Measurements from ENCODE around the gene NUDT1.

The NUDT1 gene

DNA sequence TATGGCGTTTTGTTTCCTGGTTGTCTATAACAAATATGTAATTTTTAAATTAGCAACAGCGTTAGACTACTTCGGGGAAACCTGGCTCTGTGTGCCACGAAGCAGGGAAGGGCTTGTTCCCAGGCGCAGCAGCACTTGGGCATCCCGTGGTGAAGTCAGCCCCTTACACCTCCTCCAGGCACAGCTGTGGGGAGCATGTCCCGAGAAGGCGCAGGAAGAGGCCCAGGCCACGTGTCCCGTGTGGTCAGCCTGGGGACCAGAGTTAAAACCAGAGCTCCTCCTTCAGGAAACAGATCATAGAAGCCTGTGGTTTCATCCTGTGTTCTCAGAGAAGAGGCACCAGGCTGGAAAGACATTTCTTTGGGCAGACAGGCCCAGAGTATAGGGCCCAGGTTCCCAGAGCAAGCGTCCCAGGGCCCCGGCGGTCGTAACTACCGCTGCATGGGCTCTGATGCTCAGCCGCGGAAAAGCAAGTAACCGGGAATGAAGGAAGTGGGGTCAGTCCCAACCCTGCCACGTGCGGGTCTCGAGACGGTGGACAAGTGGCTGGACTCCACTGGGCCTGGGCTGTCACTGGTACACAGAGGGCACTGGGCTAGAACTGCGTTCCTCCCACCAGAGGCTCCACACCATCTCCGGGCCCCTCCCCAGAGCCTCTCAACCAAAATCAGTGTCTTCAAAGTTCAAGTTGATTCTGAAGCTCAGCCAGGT lies 7.1 kb downstream of the NUDT1 start:
- peaks cover 16% of the 10 kb centered on the region for H3K4me1 Mint-ChIP-seq
- DNase-seq (ENCODE audit: low spot score in 2 of 2): no peak
- H3K36me3 Mint-ChIP-seq (ENCODE audit: insufficient read depth): peaks cover 8% of the 10 kb centered on the region
- H3K4me3 Mint-ChIP-seq: no peak overlapping the region
- ATAC-seq (replicated peaks; ENCODE audit: extremely low read depth, poor library complexity, severe bottlenecking): no peak
- no peaks in the 10 kb centered on the region for H3K9me3 Mint-ChIP-seq
- H3K27ac Mint-ChIP-seq (ENCODE audit: low read depth): peak overlapping the region; percentile 52
- H3K27me3 Mint-ChIP-seq: no peaks in the 10 kb centered on the region

DNA sequence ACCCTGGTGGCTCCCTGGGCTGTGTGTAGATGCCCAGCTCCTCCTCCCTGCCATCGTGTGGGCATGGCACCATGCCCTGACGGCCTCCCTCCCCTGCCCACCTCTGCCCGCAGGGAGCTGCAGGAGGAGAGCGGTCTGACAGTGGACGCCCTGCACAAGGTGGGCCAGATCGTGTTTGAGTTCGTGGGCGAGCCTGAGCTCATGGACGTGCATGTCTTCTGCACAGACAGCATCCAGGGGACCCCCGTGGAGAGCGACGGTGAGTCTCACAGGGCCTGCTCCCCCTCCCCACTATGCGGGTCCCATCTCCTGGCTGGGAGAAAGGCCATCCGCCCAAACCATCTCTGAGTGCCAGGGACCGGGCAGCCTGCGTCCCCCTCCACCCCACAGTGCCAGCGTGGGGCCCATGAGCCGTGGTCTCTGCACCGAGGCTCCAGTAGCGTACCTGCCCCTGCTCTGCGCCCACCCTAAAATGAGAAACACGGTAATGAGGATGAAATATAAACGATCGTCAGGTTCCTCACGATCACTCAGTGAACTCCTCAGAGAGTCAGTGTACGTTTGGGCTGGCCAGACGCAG lies 7.8 kb downstream of the NUDT1 start:
- Mint-ChIP-seq H3K27ac (ENCODE audit: low read depth) (no peak overlapping the region), H3K36me3 (ENCODE audit: insufficient read depth) (peaks cover 8% of the 10 kb centered on the region), H3K9me3 (no peaks in the 10 kb centered on the region), H3K4me3 (no peak overlapping the region), H3K27me3 (no peaks in the 10 kb centered on the region), H3K4me1 (peaks cover 16% of the 10 kb centered on the region)
- DNase-seq (ENCODE audit: low spot score in 2 of 2): no peak
- no peak for ATAC-seq (replicated peaks; ENCODE audit: extremely low read depth, poor library complexity, severe bottlenecking)

DNA sequence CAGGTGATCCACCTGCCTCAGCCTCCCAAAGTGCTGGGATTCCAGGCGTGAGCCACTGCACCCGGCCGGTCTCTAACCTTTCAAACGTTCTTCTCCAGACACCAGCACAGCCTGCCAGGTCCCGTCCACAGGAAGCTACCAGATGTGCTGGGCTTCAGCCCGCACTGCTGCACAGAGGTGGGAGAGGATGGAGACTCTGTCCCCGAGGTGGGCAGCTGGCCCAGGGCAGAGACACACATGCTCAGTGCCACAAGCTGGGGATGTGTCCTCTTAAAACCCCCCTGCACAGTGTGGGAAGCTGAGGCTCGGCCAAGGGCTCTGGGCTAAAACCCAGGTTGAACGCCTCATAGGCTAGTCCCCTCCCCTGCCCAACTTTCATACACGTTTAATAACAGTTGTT lies 9.4 kb downstream of the NUDT1 start:
- H3K27ac Mint-ChIP-seq (ENCODE audit: low read depth): no peak overlapping the region
- no peaks in the 10 kb centered on the region for H3K9me3 Mint-ChIP-seq
- peaks cover 8% of the 10 kb centered on the region for H3K36me3 Mint-ChIP-seq (ENCODE audit: insufficient read depth)
- DNase-seq (ENCODE audit: low spot score in 2 of 2) (no peak), ATAC-seq (replicated peaks; ENCODE audit: extremely low read depth, poor library complexity, severe bottlenecking) (no peak)
- H3K4me3 Mint-ChIP-seq: no peak overlapping the region
- H3K4me1 Mint-ChIP-seq: peaks cover 12% of the 10 kb centered on the region
- H3K27me3 Mint-ChIP-seq: no peaks in the 10 kb centered on the region

DNA sequence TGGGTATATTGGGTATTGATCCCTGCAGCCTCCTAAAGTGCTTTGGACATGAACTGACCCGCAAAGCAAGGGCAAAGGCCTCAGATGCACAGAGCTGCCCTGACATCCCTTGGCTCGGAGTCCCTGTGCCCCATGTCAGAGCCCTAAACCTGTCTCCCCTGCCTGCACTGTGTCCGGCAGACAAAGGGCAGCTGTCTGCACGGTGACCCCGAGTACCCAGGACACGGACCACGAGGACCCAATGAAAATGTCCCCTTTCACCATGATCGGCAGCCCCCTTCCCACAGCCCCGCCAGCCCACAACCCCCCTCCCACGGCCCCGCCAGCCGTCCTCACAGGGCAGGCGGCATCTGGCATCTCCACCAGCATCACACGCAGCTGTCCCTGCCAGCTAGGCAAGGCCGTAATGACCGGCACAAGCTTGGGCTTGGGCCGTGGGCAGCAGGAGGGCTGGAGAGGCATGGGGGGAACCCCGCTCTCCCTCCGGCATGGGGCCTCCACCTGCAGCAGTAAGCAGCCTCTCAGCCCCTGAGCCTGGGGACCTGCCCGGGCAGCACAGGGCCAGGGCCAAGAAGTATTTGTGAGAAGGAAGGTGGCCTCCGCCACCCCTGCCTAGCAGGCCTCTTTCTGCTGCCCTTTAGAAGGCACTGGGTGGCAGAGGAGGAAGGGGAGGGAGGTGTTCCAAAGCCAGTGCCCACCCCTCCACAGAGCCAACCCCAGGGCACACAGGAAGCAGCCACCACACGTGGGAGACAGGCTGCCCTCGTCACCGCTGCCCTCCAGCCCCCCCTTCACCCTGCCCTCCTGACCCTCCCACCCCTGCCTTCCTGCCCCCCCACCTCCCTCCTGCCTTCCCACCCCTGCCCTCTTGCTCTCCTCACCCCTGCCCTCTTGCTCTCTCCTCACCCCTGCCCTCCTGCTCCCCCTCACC lies 10.1 kb downstream of the NUDT1 start:
- Mint-ChIP-seq H3K4me1 (peaks cover 12% of the 10 kb centered on the region), H3K4me3 (no peak overlapping the region), H3K27ac (ENCODE audit: low read depth) (no peak overlapping the region), H3K9me3 (no peaks in the 10 kb centered on the region), H3K36me3 (ENCODE audit: insufficient read depth) (peaks cover 8% of the 10 kb centered on the region), H3K27me3 (no peaks in the 10 kb centered on the region)
- ATAC-seq (replicated peaks; ENCODE audit: extremely low read depth, poor library complexity, severe bottlenecking) (no peak), DNase-seq (ENCODE audit: low spot score in 2 of 2) (no peak)

DNA sequence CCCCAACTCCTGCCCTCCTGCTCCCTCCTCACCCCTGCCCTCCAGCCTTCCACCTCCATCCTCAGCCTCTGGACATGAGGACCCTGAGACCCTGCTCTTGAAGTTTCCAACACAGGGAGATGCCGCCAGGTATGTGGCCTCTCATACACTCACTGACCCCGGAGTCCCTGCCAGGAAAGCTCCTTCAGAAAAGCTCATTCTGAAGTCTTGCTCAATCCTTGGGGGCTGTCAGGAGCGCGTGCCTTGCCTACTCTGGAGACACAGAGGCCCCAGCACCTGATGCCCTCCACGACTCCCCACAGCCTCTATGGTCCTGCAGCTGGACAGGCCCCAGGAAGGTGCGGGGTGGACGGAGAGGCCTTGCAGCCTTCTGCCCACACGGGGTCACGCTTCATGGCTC lies 11.0 kb downstream of the NUDT1 start:
- Mint-ChIP-seq H3K27ac (ENCODE audit: low read depth) (peak overlapping the region; percentile 59), H3K27me3 (no peaks in the 10 kb centered on the region)

DNA sequence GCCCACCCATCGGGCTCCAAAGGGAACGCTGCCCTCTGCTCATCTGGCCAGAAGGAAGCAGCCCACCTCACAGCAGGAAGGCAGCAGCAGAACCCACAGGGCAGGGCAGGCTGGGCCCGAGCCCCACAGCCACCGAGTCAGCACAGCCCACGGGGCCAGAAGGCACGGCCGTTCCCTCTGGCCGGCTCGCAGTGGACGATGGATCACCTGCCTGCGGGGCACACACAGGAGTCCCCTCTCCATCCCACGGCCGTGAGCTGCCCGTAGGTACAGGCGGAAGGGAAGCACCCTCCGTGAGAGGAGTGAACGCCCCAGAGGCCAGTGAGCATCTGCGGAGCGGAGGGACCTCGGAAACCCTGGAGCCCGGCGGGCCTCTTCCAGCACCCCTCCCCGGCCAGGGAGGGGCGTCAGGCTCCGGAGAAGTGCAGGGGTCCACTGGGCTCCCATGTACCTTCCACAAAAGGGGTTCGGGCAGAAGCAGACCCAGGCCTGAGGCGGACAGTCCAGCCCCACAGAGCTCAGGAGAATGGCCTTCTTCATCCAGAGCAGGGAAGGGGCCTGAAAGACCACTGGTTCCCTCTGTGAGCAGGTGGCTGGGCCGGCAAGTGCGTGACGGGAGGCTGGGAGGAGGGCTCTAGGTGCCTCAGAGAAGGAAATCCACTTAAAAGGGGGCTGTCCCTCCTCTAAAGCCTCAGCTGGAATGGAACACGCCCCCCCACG lies 11.7 kb downstream of the NUDT1 start:
- H3K4me1 Mint-ChIP-seq: peaks cover 12% of the 10 kb centered on the region
- H3K27me3 Mint-ChIP-seq: no peaks in the 10 kb centered on the region
- peaks cover 6% of the 10 kb centered on the region for H3K36me3 Mint-ChIP-seq (ENCODE audit: insufficient read depth)
- H3K27ac Mint-ChIP-seq (ENCODE audit: low read depth): peak overlapping the region; percentile 59
- ATAC-seq (replicated peaks; ENCODE audit: extremely low read depth, poor library complexity, severe bottlenecking): no peak
- no peak for DNase-seq (ENCODE audit: low spot score in 2 of 2)
- no peaks in the 10 kb centered on the region for H3K9me3 Mint-ChIP-seq
- H3K4me3 Mint-ChIP-seq: no peak overlapping the region

More for the DNA sequence above, 11.0 kb downstream of the NUDT1 start:
- DNase-seq (ENCODE audit: low spot score in 2 of 2) (no peak), ATAC-seq (replicated peaks; ENCODE audit: extremely low read depth, poor library complexity, severe bottlenecking) (no peak)
- H3K4me1 Mint-ChIP-seq: peaks cover 12% of the 10 kb centered on the region
- no peaks in the 10 kb centered on the region for H3K9me3 Mint-ChIP-seq
- peaks cover 8% of the 10 kb centered on the region for H3K36me3 Mint-ChIP-seq (ENCODE audit: insufficient read depth)
- H3K4me3 Mint-ChIP-seq: no peak overlapping the region

DNA sequence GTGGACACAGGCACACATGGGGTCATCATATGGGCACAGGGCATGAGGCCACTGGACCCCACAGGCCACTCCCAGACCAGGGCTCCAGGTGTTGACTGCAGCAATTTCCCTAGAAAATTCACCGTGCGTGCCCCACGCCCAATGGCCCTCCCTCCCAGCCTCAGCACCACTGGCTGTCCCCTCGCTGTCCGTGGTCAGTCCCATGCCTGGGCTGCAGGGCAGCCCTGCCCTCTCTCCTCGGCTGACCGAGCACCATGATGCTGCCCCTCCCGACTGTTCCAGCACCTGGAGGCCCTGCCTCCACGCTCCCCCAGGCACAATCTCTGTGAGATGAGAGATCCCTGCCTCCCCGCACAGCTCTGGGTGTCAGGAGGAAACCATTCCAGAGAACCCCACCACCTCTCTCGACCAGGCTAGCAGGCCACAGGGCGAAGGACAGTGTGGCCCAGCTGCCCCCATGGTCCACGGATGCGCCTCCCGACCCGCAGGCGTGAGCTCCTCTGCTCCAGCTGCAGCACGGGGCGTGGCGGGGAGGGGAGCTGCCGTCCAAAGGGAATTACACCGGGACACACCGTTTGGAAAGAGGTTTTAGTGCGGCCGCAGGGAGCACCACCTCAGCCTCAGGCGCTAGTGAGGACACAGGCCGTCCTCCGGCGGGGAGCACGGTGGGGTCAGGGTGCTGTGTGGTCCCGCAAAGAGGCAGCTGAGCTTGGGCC lies 12.6 kb downstream of the NUDT1 start:
- H3K9me3 Mint-ChIP-seq: no peaks in the 10 kb centered on the region
- peaks cover 13% of the 10 kb centered on the region for H3K4me1 Mint-ChIP-seq
- no peak overlapping the region for H3K4me3 Mint-ChIP-seq
- peaks cover 5% of the 10 kb centered on the region for H3K36me3 Mint-ChIP-seq (ENCODE audit: insufficient read depth)
- H3K27ac Mint-ChIP-seq (ENCODE audit: low read depth): no peak overlapping the region
- DNase-seq (ENCODE audit: low spot score in 2 of 2): no peak
- no peak for ATAC-seq (replicated peaks; ENCODE audit: extremely low read depth, poor library complexity, severe bottlenecking)
- no peaks in the 10 kb centered on the region for H3K27me3 Mint-ChIP-seq

DNA sequence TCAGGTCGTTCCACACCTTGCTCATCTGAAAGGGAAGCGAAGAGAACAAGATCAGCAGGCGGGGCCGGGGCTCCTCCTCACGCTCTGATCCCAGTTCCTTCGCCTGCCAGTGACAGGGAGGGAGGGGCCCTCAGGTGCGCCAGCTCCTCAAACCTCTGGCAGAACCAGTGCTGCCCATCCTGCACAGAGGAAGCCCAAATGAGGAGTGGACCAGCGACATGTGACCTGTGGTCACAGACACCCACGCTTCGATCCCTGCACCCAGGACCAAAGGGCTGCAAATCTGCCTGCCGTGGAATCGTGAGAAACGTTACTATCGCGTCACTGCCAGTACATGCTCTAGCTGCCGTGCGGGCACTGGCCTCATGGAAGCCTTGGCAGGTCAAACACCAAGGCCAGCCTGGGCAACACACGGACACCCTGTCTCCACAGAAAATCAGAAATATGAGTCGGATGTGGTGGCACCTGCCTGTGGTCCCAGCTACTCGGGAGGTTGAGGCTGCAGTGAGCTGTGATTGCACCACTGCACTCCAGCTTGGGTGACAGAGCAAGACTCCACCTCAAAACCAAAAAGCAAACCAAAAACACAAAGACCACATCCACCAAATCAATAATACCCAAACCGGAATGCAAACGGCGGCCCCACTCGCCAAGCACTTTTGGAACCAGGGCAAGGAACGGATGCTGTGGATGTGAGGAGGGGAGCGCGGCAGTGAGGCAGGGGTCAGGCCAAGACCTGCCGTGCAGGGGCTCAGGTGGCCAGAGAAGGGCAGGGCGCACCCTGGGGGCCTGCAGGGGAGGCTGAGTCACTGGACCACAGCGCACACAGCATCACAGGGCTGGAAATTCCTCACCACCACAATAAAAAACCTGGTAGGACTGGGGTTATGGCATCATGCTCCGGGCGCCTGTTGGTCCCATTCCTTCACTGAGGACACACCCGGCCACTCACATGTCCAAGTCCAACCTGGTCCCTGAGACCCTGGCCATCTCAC lies 13.4 kb downstream of the NUDT1 start:
- Mint-ChIP-seq H3K27me3 (no peaks in the 10 kb centered on the region), H3K4me3 (no peak overlapping the region), H3K27ac (ENCODE audit: low read depth) (no peak overlapping the region), H3K9me3 (no peaks in the 10 kb centered on the region), H3K4me1 (peaks cover 18% of the 10 kb centered on the region), H3K36me3 (ENCODE audit: insufficient read depth) (peaks cover 5% of the 10 kb centered on the region)
- ATAC-seq (replicated peaks; ENCODE audit: extremely low read depth, poor library complexity, severe bottlenecking) (no peak), DNase-seq (ENCODE audit: low spot score in 2 of 2) (no peak)

DNA sequence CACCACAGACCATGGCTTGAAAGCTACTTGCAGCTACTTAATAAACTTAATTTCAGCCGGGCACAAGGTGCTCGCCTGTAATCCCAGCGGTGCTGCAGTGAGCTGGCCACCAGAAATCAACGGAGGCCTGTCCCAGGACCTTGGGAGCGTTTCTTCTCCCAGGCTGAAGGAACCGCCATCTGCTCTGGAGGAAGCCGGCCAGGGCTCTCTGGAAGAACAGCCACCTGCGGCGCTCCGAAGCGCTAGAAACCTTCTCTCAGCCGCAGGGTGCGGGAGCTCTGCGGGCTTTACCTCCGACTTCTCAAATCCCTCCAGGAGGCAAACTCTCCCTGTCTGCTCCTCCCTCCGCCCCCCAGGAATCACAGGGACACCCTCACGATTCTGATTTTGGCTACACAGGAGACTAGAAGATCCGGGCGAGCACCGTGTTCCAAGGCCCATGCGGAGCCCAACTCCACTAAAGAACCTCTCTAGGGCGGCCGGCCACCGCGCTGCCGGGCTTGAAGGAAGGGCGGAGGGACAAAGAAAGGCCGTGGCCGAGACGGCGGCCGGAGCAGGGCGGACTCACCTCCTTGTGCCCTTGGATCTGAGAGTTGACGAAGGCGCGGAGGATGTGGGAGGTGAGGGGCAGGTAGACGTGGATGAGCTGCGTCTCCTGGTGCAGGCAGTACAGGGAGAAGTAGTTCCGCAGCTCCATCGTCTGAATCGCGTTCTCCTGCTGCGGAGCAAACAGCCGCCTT lies 14.4 kb downstream of the NUDT1 start:
- Mint-ChIP-seq H3K36me3 (ENCODE audit: insufficient read depth) (peaks cover 3% of the 10 kb centered on the region), H3K27me3 (no peaks in the 10 kb centered on the region), H3K4me3 (no peak overlapping the region), H3K9me3 (no peaks in the 10 kb centered on the region), H3K4me1 (peaks cover 18% of the 10 kb centered on the region), H3K27ac (ENCODE audit: low read depth) (no peak overlapping the region)
- ATAC-seq (replicated peaks; ENCODE audit: extremely low read depth, poor library complexity, severe bottlenecking): no peak
- no peak for DNase-seq (ENCODE audit: low spot score in 2 of 2)

DNA sequence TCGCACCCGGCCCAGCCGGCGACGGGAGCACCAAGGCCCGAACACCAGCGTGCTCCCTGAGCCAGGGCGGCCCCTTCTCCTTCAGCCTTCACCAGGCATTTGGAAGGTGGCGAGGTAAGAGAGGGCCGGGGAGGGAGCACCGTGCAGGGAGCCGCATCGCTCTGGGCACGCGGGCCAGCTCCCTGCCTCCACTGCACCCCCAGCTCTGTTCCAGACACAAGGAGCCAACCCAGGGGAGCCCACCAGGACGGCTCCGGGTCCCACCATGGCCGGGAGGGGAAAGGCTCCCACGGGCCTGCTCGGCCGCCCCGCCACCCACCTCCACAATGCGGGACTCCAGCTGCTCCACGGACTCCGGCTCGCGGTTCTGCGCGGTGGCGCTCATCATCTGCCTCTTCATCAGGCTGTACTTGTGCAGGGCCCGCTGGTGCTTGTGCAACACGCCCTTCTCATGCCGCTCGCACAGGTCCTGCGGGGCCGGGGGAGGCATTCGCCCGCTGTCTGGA lies 15.1 kb downstream of the NUDT1 start:
- ATAC-seq (replicated peaks; ENCODE audit: extremely low read depth, poor library complexity, severe bottlenecking): no peak
- Mint-ChIP-seq H3K36me3 (ENCODE audit: insufficient read depth) (peaks cover 4% of the 10 kb centered on the region), H3K27ac (ENCODE audit: low read depth) (no peak overlapping the region), H3K4me3 (no peak overlapping the region), H3K4me1 (peaks cover 18% of the 10 kb centered on the region), H3K27me3 (no peaks in the 10 kb centered on the region), H3K9me3 (no peaks in the 10 kb centered on the region)
- DNase-seq (ENCODE audit: low spot score in 2 of 2): no peak
